AG04450 (cell line): ENCODE data around the gene FAM120B. TPM values are rescaled to one million over a fixed set of nuclear protein-coding genes. Genes with fewer than 3 reads are reported as not detected.
A peak's percentile ranks its signal among the peaks of the same experiment; 100 is the strongest.

ENCODE experiments used
- CTCF ChIA-PET: fragments of 300-600, 350-600 bp; formaldehyde crosslinking; extraction: SDS; loops from one replicate; lab custom pipeline; 2022; ENCODE audit warnings: antibody characterized with exemption, inconsistent platforms; lab: Charles Lee
- POLR2A ChIA-PET: fragments of 350-600 bp; formaldehyde crosslinking; extraction: SDS; loops from one replicate; lab custom pipeline; 2021; ENCODE audit warnings: antibody characterized with exemption, inconsistent platforms; lab: Yijun Ruan, JAX
- DNase-seq: peaks from one replicate; pipeline ENCODE4 v3.0.0-alpha.2; 2011; ENCODE audit warnings: low read depth, low spot score
- H3K27ac ChIP-seq: one replicate; pipeline ENCODE4 v1.5.1; 2012; ENCODE audit warnings: low read depth, low read length, control low read depth
- H3K27me3 ChIP-seq: one replicate; pipeline ENCODE4 v1.6.0; 2012; ENCODE audit warnings: low read length; ENCODE audit not compliant: control insufficient read depth, insufficient read depth
- H3K4me3 ChIP-seq: 2 replicates; pipeline ENCODE4 v1.5.1; 2011; ENCODE audit warnings: mild to moderate bottlenecking, low read depth, low read length, control low read depth
- H3K9me3 ChIP-seq: 2 replicates; pipeline ENCODE4 v1.5.1; 2012; ENCODE audit warnings: low read length; ENCODE audit not compliant: control insufficient read depth, insufficient read depth
- polyA plus RNA-seq: library from polyadenylated mRNA; depleted of rRNA; stranded (reverse); fragments of >200 nt; gene quantifications from 2 replicates; pipeline ENCODE4 v1.2.3, GENCODE V29; 2011
- TF ChIP-seq, protein P1 (sequence below): IDR thresholded peaks from 2 replicates; pipeline ENCODE4 v1.5.1; 2011; ENCODE audit warnings: low read depth, low read length, control low read depth, inconsistent platforms

FAM120B gene
- polyA plus RNA-seq, 1 experiment = 13.9 TPM

DNA sequence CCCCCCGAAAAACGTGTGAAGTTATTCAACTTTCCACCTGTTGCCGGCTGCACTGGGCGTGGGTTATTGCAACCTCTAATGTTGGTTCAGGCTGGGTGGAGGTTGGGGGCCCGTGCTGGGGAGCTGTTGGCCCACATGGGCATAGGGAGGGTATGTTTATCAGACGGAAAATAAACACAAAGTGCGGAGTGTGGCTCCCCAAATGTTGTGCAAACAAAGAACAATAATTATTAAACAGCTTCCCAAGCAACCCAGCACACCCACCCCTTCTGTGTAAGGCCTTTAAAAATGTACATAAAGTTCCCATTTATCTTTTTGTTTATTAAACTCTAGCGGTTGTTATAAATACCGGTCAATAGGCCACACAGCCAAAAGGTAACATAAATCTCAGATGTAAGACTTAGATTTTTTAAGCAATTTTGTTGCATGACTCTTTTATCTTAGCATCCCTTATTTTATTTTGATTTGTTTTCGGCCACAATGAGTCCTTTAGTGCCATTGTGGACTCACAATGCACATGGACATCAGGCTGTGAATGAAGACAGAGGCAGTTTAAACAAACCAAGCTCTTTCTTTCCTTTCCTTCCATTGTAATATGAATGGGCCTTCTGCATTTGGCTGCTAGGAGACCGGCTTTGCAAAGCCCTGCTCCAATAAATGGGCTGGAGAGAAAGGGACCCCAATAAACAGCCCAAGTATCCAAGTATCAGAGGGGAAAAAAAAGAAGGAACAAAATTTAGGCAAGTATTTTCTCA is 8.8 kb upstream of the FAM120B start:
- no peak for DNase-seq
- CTCF ChIA-PET = no interaction called here
- TF ChIP-seq, protein P1, sequence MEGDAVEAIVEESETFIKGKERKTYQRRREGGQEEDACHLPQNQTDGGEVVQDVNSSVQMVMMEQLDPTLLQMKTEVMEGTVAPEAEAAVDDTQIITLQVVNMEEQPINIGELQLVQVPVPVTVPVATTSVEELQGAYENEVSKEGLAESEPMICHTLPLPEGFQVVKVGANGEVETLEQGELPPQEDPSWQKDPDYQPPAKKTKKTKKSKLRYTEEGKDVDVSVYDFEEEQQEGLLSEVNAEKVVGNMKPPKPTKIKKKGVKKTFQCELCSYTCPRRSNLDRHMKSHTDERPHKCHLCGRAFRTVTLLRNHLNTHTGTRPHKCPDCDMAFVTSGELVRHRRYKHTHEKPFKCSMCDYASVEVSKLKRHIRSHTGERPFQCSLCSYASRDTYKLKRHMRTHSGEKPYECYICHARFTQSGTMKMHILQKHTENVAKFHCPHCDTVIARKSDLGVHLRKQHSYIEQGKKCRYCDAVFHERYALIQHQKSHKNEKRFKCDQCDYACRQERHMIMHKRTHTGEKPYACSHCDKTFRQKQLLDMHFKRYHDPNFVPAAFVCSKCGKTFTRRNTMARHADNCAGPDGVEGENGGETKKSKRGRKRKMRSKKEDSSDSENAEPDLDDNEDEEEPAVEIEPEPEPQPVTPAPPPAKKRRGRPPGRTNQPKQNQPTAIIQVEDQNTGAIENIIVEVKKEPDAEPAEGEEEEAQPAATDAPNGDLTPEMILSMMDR = no peak
- peaks cover 10% of the 10 kb centered on the region for H3K9me3 ChIP-seq
- H3K4me3 ChIP-seq = no peak overlapping the region
- peaks cover 76% of the 10 kb centered on the region for H3K27me3 ChIP-seq
- POLR2A ChIA-PET = no interaction called here
- H3K27ac ChIP-seq = no peak overlapping the region

GRCh38 chr6:170298688-170299087 is 7.9 kb upstream of the FAM120B start:
- DNase-seq = no peak
- H3K27ac ChIP-seq = no peak overlapping the region
- peaks cover 67% of the 10 kb centered on the region for H3K27me3 ChIP-seq
- CTCF ChIA-PET = no interaction called here
- POLR2A ChIA-PET = no interaction called here
- H3K9me3 ChIP-seq = peaks cover 10% of the 10 kb centered on the region
- TF ChIP-seq, protein P1 = no peak
- no peak overlapping the region for H3K4me3 ChIP-seq

DNA sequence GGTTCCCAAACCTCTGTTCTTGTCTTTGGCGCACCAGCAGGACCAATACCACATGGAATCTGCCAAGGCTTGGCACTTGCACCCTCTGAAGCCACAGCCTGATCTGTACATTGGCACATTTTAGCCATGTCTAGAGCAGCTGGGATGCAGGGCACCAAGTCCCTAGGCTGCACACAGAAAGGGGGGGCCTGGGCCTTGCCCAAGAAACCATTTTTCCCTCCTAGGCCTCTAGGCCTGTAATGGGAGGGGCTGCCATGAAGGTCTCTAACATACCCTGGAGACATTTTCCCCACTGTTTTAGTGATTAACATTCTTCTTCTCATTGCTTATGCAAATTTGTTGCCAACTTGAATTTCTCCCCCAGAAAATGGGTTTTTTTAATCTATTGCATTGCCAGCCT is 5.4 kb upstream of the FAM120B start:
- Histone ChIP-seq H3K9me3 (peaks cover 7% of the 10 kb centered on the region), H3K4me3 (no peak overlapping the region), H3K27me3 (peaks cover 43% of the 10 kb centered on the region), H3K27ac (no peak overlapping the region)
- DNase-seq = no peak
- POLR2A ChIA-PET = no interaction called here
- TF ChIP-seq, protein P1 = no peak
- CTCF ChIA-PET = no interaction called here

- ChIA-PET POLR2A (no interaction called here), CTCF (interaction anchor here (0.6 kb wide), 1 partner anchor 235 kb away, joined by 7 read pairs; no protein-coding TSS in a partner anchor)
- H3K27me3 ChIP-seq = peaks cover 5% of the 10 kb centered on the region
- no peak for DNase-seq
- TF ChIP-seq, protein P1 = no peak
- H3K9me3 ChIP-seq = peaks cover 7% of the 10 kb centered on the region
- H3K4me3 ChIP-seq = peak overlapping the region; percentile 100
- no peak overlapping the region for H3K27ac ChIP-seq
These were observed 694 bp upstream of the FAM120B start for GRCh38 chr6:170305805-170306323.

GRCh38 chr6:170307080-170307545 is 555 bp downstream of the FAM120B start:
- Histone ChIP-seq H3K4me3 (peak overlapping the region; percentile 100), H3K9me3 (peaks cover 3% of the 10 kb centered on the region; the same call in 1 of the 2 replicates), H3K27me3 (peaks cover 2% of the 10 kb centered on the region), H3K27ac (peak overlapping the region; percentile 47)
- DNase-seq = no peak
- POLR2A ChIA-PET = no interaction called here
- CTCF ChIA-PET = interaction anchor here (1.1 to 3.2 kb wide), 2 partner anchors 223 to 476 kb away, joined by 4 to 10 read pairs; no protein-coding TSS in a partner anchor
- TF ChIP-seq, protein P1 = no peak
